DMS153 treated with DMSO at 0.1 percent for 48 hours (cell line): Measurements from ENCODE around the gene RNU5D-1.
"Not testable (repeated sequence)": the region's sequence is repeated elsewhere in the genome, so short reads cannot be mapped to it uniquely, and the experiment has no call there.

Source experiments
- DNase-seq: peaks from one replicate; lab custom pipeline; 2025; ENCODE audit not compliant: unreplicated experiment; lab: John Stamatoyannopoulos, UW

Gene RNU5D-1

GRCh38 chr1:44701141-44701573 is 29.8 kb downstream of the RNU5D-1 start:
- no peak for DNase-seq

GRCh38 chr1:44700573-44700972 is 30.4 kb downstream of the RNU5D-1 start:
- DNase-seq: no peak

DNA sequence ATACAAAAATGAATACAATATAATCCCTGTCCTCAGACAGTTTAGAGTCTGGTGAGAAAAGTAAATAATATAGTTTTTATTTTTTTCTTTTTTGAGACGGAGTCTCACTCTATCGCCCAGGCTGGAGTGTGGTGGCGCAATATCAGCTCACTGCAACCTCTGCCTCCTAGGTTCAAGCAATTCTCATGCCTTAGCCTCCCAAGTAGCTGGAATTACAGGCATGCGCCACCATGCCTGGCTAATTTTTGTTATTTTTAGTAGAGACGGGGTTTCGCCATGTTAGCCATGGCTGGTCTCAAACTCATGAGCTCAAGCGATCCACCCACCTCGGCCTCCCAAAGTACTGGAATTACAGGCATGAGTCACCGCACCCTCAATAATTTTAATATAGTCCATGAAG is 31.6 kb downstream of the RNU5D-1 start:
- not testable (repeated sequence) for DNase-seq

DNA sequence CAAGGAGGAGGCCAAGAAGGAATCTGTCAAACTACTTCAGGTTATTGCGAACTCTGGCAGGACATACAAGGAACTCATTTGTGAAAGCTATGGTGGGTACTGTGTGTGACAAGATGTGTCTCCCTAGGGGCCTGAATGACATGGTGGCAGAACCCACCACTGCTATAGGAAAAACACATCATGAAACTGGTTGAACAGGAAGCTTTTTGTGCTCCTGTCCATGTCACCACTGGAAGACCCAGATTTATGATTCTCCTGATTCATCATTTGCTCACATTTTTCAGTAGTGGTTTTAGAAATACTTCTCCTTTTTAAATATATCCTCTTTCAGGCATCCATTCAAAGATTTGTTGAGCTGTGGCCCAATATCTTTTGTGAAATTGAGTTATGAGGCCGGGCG is 32.8 kb downstream of the RNU5D-1 start:
- no peak for DNase-seq

- DNase-seq: no peak
Measured at GRCh38 chr1:44696789-44697345, 34.1 kb downstream of the RNU5D-1 start.

GRCh38 chr1:44696101-44696500 is 34.9 kb downstream of the RNU5D-1 start:
- DNase-seq: no peak

DNA sequence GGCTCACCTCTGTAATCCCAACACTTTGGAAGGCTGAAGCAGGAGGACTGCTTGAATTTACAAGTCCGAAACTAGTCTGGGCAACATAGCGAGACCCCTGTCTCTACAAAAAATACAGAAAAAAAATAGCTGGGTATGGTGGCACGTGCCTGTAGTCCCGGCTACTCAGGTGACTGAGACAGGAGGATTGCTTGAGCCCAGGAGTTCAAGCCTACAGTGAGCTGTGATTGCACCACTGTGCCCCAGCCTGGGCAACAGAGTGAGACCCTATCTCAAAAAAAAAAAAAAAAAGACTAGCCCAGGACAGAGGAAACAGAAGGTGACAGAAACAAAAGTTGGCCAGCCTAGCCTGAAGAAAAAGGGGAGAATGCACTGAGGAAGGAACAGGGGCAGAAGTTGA is 35.3 kb downstream of the RNU5D-1 start:
- no peak for DNase-seq

DNA sequence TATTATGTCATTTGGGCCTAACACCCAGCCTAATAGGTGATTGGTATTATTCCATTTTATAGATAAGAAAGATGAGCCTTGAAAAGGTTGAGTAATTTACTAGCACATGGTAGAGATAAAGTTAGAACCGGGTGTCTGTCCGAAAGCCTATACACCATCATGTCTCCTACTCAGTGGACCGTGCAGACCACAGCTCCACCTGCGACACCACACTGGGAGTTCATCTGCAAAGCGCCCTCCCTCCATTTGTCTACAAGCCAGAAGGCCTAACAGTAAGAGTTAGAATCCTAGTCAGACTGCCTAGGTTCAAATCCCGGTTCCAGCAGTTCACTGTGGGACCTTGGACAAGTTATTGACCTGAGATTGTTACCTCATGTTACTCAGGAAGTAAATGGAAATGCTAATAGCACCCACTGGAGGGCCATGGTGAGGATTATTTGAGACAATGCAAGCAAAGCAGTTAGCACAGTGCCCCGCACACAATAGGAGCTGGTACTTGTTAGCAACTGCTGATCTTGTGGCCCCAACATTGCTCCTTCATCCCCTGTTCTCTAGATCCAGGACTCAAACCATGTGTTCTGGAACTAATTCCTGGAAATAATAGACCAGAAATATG is 36.0 kb downstream of the RNU5D-1 start:
- no peak for DNase-seq

- no peak for DNase-seq
Measured at GRCh38 chr1:44693900-44694299, 37.1 kb downstream of the RNU5D-1 start.

DNA sequence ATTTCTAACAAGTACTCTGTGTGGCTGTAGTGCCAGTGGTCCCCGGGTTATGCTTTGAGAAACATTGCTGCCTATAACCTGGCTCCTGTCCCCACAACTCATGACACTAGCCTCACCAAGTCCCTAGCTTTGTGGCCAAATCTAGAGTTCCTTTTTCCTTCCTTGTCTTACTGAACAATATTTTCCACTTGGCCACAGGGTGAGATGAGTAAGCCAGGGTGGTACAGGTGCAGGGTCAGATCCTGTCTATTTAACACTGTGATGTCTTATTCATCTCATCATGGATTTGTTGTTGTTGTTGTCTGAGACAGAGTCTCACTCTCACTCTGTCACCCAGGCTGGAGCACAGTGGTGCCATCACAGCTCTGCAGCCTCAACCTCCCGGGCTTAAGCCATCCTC is 37.8 kb downstream of the RNU5D-1 start:
- no peak for DNase-seq

DNA sequence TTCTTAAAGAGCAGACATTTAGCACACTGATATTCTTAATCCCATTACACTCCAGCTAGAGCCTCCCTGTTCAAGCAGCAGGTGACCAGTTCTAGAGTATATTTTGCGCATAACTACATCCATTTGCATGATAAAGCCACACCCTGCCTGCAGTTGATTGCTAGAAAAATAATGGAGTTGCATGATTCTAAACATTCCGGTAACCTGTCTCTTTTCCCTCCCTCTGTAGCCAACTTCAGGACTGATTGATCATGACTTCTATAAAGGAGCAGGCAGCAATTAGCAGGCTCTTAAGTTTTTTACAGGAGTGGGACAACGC is 41.6 kb downstream of the RNU5D-1 start:
- DNase-seq: no peak

DNA sequence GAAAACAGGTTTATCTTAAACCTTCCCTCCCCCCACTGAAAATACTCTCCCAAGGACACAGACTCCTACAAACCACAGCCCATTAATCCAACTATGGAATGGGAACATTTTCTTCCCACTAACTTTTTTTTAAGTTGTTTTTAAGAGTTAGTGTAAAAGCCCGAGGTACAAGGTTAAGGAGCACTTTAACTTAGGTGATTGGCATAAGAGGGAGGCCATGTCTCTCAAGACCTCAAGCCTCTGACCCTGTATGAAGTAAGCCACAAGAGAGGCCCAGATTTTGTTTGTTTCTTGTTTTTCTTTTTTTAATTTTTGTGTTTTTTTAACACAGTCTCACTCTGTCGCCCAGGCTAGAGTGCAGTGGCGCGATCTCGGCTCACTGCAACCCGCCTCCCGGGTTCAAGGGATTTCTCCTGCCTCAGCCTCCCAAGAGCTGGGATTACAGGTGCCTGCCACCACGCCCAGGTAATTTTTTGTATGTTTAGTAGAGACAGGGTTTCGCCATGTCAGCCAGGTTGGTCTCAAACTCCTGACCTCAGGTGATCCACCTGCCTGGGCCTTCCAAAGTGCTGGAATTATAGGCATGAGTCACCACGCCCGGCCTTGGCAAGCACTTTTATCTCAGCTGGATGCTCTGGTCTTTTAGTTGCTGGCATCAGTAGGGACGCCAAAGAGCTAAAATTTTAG is 42.1 kb downstream of the RNU5D-1 start:
- no peak for DNase-seq

- no peak for DNase-seq
Measured at GRCh38 chr1:44685881-44686280, 45.1 kb downstream of the RNU5D-1 start.

DNA sequence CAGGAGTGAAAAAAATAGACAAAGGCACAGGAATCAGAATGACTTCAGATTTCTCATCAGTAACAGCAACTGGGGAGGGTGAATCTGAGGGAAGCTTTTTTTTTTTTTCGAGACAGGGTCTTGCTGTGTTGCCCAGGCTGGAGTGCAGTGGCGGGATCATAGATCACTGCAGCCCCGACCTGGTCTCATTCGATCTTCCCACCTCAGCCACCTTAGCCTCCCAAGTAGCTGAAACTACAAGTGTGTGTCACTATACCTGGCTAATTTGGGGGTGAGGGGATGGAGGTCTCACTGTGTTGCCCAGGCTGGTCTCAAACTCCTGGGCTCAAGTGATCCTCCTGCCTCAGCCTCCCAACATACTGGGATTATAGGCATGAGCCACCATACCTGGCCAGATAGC is 45.8 kb downstream of the RNU5D-1 start:
- DNase-seq: no peak

DNA sequence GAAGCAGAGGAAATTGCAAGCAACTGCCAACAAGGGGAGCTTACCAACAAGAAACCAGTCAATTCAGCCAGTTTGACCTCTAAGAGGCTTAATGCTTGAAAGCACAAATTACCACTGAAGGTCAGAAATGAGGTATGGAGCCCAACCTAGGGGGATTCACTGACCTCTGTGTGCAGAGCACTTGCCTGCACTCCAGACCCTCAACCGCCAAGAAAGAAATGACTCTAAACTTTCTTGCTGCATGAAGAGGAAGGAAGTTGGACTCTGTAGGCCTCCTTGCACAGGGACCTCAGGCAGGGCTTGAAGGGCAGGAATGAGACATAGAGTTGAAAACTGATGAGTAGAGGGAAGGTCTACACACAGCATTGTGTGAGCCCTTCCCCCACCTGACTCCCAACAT is 46.4 kb downstream of the RNU5D-1 start:
- DNase-seq: no peak

GRCh38 chr1:44682883-44683265 is 48.1 kb downstream of the RNU5D-1 start:
- no peak for DNase-seq

- no peak for DNase-seq
Measured at GRCh38 chr1:44681905-44682882, 48.8 kb downstream of the RNU5D-1 start.
